VCaP (cell line): Measurements from ENCODE around the gene RGSL1.

Experiments used
- H3K27ac ChIP-seq: fragments of 450-650 bp; 2 replicates; pipeline ENCODE4 v1.5.1; 2017
- CTCF ChIP-seq: fragments of 450-650 bp; conservative IDR thresholded peaks from 2 replicates; pipeline ENCODE4 v1.5.1; 2017; ENCODE audit warnings: mild to moderate bottlenecking, moderate library complexity

Gene RGSL1

DNA sequence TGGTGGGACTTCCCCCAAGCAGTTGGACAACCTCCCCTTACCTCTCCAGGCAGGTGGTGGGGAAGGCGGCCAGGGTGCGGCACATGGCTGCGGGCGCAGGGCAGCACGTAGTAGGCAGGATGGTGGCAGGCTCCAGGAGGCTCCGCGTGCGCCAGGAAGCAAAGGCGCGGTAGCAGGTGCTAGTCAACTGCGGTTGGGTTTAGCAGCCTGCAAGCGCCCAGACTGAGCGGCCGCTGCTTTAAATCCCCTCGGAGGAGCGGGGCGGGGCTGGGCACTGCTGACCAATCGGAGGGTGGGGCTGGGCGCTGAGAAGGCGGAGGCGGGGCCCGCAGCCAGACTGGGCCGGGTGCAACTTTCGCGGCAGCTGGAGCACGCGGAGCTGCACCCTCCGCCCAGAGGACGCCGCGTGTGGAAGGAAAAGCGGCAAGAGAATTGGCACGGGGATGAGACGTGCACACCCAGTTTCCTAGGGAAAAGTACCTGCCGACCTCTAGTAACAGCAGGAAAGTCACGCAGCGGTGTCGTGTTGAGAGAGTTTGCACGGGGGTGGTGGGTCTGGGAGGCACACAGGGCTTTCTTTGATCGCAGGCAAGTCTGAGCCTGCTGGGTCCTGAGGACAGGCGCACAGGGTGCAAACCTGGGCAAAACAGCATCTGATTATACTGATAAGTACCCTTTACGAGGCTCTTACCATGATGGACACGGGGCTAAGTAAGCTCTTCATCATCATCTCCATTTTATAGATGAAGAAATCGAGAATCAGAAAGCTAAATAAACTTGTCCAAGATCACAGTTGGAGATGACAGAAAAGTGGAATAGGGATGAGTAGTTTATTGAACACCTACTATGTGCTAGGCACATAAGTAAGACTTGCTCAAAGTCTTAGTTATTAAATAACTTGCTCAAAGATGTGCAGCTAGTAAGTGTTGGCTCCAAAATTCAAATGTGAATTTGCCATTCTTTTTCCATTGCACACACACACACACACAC is 154.5 kb downstream of the RGSL1 start, which contains the start of gene RGS16:
TSS of gene RGS16 (minus strand) at position 215 of the 990 bp plus-strand sequence. CDS start at position 85, 130 bp downstream.
- no peak for TF ChIP-seq CTCF
- peak within 1 kb of the TSS; percentile 62; the same call in 1 of the 2 replicates for H3K27ac ChIP-seq

DNA sequence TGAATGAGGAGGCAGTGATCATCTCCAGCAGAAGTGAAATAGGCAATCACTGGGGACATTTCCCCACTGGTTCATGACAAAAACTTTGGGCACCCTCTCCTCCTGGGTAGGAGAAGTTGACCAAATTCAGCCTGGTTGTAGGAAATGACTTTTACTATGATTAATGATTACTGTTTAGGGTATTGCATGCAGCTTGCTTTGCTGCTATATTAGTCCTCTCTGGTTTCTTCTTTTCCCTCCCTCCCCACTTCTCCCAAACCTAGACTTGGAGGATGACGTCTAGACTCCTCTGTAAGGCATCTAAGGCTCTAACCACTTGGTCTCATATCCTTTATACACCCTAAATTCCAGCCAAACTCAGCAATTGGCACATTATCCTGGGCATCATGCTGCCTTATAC is 157.6 kb downstream of the RGSL1 start:
- H3K27ac ChIP-seq: no peak overlapping the region
- no peak for TF ChIP-seq CTCF

GRCh38 chr1:182608236-182608635 is 158.3 kb downstream of the RGSL1 start:
- TF ChIP-seq CTCF: no peak
- H3K27ac ChIP-seq: no peak overlapping the region

DNA sequence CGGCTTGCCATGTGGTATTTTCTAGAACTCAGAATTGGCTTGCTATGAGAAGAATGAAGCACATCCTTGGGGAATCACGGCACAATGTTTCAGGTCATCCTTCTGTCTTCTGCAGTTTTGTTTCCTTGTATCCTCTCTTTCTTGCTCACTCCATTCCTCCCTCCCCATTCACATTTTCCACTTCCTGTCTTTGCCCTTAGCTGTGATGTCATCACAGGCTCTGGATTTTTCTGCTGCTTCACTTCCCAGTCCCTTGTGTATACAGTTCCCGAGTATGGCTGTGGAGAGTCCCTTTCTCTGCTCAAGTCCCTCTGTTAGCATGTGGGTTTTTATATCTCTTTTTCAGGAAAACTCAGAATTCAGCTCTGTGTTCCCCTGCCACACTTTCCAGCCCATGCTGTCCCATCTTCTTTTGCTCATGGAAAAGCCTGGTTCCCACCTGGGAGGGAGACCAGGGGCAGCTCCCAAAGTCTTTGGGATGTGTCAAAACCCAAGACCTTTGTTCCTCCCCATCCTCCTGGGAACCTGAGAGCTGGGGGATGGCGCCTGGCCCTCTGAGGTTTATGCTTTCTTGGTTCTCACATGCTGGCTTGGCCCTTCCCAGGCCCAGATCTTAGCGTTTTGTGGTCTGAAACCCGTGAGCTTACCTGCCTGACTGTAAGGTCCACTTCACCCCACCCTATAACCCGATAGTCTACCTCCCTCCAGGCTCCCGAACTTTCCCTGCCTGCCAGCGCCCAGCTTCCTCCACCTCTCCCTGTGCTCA is 159.1 kb downstream of the RGSL1 start:
- TF ChIP-seq CTCF: no peak
- no peak overlapping the region for H3K27ac ChIP-seq
